Stimulated activated CD4-positive, alpha-beta T cell treated with anti-CD3 and anti-CD28 coated beads, Interleukin-4, amount 100 ng/mL, for 4 hours (primary cell): ENCODE data around the gene OR10A6.

Source experiments
- DNase-seq, 2 experiments: peaks; one replicate each; pipeline ENCODE4 v3.0.0-alpha.2; 2020

Gene OR10A6

GRCh38 chr11:7909585-7910285 is 21.3 kb downstream of the OR10A6 start:
- no peak for DNase-seq

- DNase-seq, result no peak
These were observed 23.9 kb downstream of the OR10A6 start for GRCh38 chr11:7907121-7907520.

GRCh38 chr11:7906481-7906880 is 24.6 kb downstream of the OR10A6 start:
- no peak for DNase-seq

GRCh38 chr11:7905961-7906429 is 25.1 kb downstream of the OR10A6 start:
- no peak for DNase-seq

GRCh38 chr11:7905549-7905948 is 25.5 kb downstream of the OR10A6 start:
- no peak for DNase-seq

GRCh38 chr11:7904917-7905316 is 26.2 kb downstream of the OR10A6 start:
- DNase-seq, result no peak

- DNase-seq, result no peak
These were observed 27.1 kb downstream of the OR10A6 start for GRCh38 chr11:7903940-7904339.

GRCh38 chr11:7901319-7901854 is 29.7 kb downstream of the OR10A6 start:
- no peak for DNase-seq

GRCh38 chr11:7900686-7901085 is 30.4 kb downstream of the OR10A6 start:
- no peak for DNase-seq

- no peak for DNase-seq
These were observed 31.6 kb downstream of the OR10A6 start for GRCh38 chr11:7899418-7899817.

GRCh38 chr11:7898666-7899283 is 32.3 kb downstream of the OR10A6 start:
- no peak for DNase-seq

GRCh38 chr11:7896009-7896785 is 34.9 kb downstream of the OR10A6 start:
- DNase-seq, result no peak

GRCh38 chr11:7894251-7894650 is 36.8 kb downstream of the OR10A6 start:
- no peak for DNase-seq

- DNase-seq, result no peak
These were observed 37.3 kb downstream of the OR10A6 start for GRCh38 chr11:7893796-7894195.

GRCh38 chr11:7892840-7893254 is 38.2 kb downstream of the OR10A6 start:
- DNase-seq, result no peak

GRCh38 chr11:7892059-7892699 is 38.9 kb downstream of the OR10A6 start:
- no peak for DNase-seq

GRCh38 chr11:7890417-7891172 is 40.5 kb downstream of the OR10A6 start:
- no peak for DNase-seq

GRCh38 chr11:7889985-7890384 is 41.1 kb downstream of the OR10A6 start:
- no peak for DNase-seq

GRCh38 chr11:7882860-7883259 is 48.2 kb downstream of the OR10A6 start:
- DNase-seq, result no peak
